Epithelial cell of esophagus (primary cell): ENCODE results near the gene SNCAIP.
"Not testable (repeated sequence)": the region's sequence is repeated elsewhere in the genome, so short reads cannot be mapped to it uniquely, and the experiment has no call there.

ENCODE experiments used
- DNase-seq: peaks from one replicate; pipeline ENCODE4 v3.0.0; 2010; ENCODE audit warnings: low read depth
- H3K4me3 ChIP-seq: 2 replicates; pipeline ENCODE4 v1.5.1; 2011; ENCODE audit warnings: mild to moderate bottlenecking, low read length, control low read depth
- TF ChIP-seq, protein P1 (sequence below): IDR thresholded peaks from 2 replicates; pipeline ENCODE4 v1.5.1; 2011; ENCODE audit warnings: low read depth, mild to moderate bottlenecking, low read length, control low read depth, inconsistent platforms; ENCODE audit not compliant: insufficient read depth; ENCODE audit errors: missing control alignments

The SNCAIP gene

DNA sequence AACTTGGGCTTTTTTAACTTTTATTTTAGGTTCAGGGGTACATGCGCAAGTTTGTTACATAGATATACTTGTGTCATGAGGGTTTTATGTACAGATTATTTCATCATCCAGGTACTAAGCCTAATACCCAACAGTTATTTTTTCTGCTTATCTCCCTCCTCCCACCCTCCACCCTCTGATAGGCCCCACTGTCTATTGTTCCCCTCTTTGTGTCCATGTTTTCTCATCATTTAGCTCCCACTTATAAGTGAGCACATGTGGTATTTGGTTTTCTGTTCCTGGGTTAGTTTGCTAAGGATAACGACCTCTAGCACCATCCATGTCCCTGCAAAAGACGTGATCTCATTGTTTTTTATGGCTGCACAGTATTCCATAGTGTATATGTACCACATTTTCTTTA, 172.1 kb downstream of the SNCAIP start:
- H3K4me3 ChIP-seq, result no peak overlapping the region
- DNase-seq, result no peak
- TF ChIP-seq, protein P1, sequence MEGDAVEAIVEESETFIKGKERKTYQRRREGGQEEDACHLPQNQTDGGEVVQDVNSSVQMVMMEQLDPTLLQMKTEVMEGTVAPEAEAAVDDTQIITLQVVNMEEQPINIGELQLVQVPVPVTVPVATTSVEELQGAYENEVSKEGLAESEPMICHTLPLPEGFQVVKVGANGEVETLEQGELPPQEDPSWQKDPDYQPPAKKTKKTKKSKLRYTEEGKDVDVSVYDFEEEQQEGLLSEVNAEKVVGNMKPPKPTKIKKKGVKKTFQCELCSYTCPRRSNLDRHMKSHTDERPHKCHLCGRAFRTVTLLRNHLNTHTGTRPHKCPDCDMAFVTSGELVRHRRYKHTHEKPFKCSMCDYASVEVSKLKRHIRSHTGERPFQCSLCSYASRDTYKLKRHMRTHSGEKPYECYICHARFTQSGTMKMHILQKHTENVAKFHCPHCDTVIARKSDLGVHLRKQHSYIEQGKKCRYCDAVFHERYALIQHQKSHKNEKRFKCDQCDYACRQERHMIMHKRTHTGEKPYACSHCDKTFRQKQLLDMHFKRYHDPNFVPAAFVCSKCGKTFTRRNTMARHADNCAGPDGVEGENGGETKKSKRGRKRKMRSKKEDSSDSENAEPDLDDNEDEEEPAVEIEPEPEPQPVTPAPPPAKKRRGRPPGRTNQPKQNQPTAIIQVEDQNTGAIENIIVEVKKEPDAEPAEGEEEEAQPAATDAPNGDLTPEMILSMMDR, result no peak

DNA sequence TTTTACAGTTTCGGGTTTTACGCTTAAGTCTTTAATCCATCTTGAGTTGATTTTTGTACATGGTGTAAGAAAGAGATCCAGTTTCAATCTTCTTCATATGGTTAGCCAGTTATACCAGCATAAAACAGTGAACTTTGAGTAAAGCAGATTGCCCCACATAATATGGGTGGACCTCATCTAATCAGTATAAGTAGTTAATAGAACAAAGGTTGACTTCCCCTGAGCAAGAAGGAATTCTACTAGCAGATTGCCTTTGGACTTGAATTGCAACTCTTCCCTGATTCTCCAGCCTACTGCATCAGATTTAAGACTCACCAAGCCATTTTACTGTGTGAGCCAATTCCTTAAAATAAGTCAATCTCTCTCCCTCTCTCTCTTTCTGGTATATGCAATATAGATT, 173.2 kb downstream of the SNCAIP start:
- H3K4me3 ChIP-seq, result no peak overlapping the region
- DNase-seq, result no peak
- TF ChIP-seq, protein P1, result no peak

DNA sequence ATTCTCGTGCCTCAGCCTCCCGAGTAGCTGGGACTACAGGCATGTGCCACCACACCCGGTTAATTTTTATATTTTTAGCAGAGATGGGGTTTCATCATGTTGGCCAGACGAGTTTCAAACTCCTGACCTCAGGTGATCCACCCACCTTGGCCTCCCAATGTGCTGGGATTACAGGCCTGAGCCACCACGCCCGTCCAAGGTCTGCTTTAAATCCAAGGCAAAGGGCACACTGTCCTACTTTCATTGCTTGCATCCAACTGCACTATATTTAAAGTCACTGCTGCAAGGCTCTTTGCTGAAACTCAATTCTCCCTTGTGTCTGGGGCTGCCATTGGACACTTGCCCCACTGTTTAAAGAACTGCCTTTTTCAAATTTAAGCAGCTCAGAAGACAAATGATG, 174.6 kb downstream of the SNCAIP start:
- DNase-seq, H3K4me3 ChIP-seq: not testable (repeated sequence)

DNA sequence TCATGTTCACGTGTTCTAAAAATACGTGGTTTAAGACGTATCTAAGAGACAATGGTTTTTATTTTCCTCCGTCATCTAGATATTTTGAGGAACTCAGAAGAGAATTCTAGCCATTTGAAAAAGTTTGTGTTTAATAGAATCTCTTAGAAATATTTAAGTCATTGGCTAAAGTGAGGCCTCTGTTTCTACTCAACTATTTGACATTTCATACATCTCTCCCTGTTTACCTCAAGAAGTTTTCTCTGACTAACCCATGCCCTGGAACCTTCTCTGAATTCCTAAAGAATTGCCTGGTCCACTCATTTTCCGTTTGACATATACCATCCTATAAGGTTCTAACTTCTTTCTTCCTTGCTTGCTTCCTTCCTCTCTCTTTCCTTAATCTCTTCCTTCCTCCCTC, 178.7 kb downstream of the SNCAIP start:
- DNase-seq, result no peak
- TF ChIP-seq, protein P1, result no peak
- no peak overlapping the region for H3K4me3 ChIP-seq

DNA sequence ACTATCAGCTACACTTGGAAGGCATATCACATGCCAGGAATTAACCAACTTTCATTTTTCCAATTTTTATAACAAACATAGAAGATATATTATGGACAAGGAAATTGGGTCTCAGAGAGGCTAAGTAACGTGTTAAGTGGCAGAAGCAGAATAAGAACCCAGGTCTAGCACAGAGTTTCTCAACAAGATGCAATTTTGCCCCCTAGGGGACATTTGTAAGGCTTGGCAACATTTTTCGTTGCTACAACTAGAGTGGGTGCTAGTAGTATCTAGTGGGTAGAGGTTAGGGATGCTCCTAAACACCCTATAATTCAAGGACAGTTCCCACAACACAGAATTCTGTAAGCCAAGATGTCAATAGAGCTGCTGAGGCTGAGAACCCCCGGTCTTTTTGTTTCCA, 180.6 kb downstream of the SNCAIP start:
- DNase-seq, result peak; percentile 30
- TF ChIP-seq, protein P1, result peak; percentile 22
- no peak overlapping the region for H3K4me3 ChIP-seq

DNA sequence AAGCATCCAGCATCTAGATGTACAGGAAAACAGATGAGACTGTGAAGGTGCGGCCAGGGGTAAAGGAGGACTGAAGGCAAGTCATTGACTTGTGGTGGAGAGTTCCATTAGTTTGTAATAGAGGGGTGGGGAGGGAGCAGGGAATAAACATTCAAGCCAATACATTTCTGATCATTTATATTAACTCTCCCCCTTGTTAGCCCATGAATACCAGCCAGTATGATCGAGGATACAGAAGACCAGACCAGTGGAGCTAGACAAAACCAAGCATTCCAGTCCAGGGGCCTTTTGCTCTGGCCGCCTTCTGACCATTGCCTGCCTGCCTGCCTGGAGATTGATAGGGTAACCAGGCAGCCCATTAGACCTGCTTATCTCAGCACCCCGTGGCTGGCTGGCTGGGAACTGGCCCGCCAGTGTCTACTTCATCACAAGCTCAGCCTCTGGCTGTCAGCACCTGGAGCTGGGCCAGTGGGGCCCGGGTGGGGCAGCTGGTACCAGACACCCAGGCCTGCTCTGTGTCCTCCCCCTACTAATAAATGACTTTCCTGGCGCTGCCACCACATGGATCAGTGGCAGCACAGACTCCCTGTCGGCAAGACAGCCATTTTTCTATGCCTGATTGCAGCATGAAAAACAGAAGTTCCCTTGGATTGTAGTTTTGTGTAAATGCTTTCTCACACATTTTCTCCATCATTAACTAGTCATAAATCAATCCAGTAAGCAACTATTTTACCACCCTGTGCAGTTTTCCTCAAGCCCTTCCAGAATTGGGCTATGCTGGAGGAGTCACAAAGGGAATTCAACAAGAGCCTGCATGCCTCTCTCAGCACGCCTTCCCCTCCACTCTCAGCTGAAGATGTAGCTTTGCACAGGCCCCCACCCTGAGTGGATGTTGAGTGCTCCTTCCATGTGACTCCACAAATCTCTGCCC, 181.3 kb downstream of the SNCAIP start:
- DNase-seq, result no peak
- TF ChIP-seq, protein P1, result no peak
- H3K4me3 ChIP-seq, result no peak overlapping the region

DNA sequence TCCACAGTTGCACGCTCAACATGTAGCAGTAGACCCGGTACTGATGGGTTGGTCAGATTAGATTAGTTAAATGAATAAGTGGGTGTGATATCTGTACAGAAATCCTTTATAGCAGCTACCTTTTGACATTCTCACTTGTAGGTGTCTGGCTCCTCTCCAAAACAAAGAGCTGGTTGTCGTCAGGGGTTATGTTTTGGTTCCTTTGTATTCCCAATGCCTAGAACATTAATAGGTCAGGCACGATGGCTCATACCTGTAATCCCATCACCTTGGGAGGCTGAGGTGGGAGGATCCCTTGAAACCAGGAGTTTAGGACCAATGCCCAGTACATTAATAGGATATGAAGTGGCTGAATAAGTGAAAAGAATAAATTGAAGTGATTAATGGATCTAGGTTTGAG, 182.1 kb downstream of the SNCAIP start:
- H3K4me3 ChIP-seq, result no peak overlapping the region
- no peak for DNase-seq
- TF ChIP-seq, protein P1, result no peak
